HG03025 (cell line): ENCODE results near the gene ILRUN.
A peak's percentile ranks its signal among the peaks of the same experiment; 100 is the strongest.
"Not testable (repeated sequence)": the region's sequence is repeated elsewhere in the genome, so short reads cannot be mapped to it uniquely, and the experiment has no call there.

ENCODE experiments used
- ATAC-seq: cut with Tn5 transposase; IDR thresholded peaks from one replicate; pipeline ENCODE4 v1.9.1; 2021; ENCODE audit warnings: mild to moderate bottlenecking, moderate library complexity; ENCODE audit not compliant: unreplicated experiment, low FRiP score

The ILRUN gene

GRCh38 chr6:34697904-34698559 is 1.5 kb upstream of the ILRUN start:
- no peak for ATAC-seq

DNA sequence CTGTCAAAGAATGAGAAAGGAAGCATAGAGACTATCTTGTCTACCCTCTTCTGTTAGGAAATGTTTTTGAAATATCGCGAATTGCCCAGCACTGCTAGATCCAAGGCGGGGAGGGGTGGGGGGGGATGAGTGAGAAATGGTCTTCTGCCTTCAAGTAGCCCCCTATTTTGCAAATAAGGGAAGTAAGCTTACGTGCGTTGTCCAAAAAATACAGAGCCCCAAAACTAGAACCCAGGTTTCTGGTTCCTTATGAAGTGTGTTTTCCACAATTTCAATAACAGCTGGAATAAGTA is 923 bp upstream of the ILRUN start:
- no peak for ATAC-seq

GRCh38 chr6:34696189-34696738 is 303 bp downstream of the ILRUN start:
- peak; percentile 24 for ATAC-seq

GRCh38 chr6:34695729-34696188 is 808 bp downstream of the ILRUN start:
- ATAC-seq = no peak

- ATAC-seq = no peak
These were observed 4.3 kb downstream of the ILRUN start for GRCh38 chr6:34692280-34692679.

GRCh38 chr6:34689742-34690141 is 6.8 kb downstream of the ILRUN start:
- no peak for ATAC-seq

GRCh38 chr6:34688956-34689355 is 7.6 kb downstream of the ILRUN start:
- no peak for ATAC-seq

GRCh38 chr6:34684919-34685318 is 11.6 kb downstream of the ILRUN start:
- ATAC-seq = no peak

- no peak for ATAC-seq
These were observed 12.2 kb downstream of the ILRUN start for GRCh38 chr6:34684364-34684763.

DNA sequence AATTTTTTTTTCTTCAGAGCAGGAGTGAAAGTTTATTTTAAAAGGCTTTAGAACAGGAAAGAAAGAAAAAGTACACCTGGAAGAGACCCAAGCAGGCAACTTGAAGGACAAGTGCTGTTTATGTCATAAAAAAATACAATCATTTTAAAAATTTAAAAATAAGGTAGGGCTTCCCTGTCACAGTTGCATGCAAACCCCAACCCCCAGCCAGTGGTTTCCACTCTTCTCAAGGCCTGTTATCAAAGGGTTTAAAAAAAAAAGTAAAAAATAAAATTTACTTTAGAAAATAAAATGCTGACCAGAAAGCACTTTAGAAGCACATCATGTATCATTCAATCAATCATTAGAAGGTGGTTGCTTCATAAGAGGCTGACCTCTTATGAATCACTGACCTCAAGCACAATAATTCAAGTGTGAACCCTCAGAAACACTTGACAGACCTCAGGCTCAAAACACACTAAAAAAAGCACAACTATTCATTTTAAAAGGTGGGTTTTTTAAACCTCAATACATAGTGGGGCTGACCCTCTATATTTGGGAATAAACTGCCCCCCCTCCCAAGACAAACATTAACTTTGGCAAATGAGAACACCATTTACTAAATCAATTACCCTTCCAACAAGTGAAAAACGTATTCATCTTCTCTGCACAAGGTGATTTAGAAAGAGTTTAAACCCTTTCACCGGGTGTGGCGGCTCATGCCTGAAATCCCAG is 15.6 kb downstream of the ILRUN start:
- ATAC-seq = no peak

DNA sequence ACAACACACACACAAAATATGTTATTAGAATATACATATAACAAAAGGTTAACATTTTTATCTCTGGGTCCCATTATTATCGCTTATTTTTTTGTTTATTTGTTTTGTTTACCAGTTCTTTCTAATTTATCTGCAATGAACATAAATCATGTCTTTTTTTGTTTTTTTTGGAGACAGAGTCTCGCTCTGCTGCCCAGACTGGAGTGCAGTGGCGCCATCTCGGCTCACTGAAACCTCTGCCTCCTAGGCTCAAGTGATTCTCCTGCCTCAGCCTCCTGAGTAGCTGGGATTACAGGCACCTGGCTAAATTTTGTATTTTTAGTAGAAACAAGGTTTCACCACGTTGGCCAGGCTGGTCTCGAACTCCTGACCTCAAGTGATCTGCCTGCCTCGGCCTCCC is 16.3 kb downstream of the ILRUN start:
- not testable (repeated sequence) for ATAC-seq

DNA sequence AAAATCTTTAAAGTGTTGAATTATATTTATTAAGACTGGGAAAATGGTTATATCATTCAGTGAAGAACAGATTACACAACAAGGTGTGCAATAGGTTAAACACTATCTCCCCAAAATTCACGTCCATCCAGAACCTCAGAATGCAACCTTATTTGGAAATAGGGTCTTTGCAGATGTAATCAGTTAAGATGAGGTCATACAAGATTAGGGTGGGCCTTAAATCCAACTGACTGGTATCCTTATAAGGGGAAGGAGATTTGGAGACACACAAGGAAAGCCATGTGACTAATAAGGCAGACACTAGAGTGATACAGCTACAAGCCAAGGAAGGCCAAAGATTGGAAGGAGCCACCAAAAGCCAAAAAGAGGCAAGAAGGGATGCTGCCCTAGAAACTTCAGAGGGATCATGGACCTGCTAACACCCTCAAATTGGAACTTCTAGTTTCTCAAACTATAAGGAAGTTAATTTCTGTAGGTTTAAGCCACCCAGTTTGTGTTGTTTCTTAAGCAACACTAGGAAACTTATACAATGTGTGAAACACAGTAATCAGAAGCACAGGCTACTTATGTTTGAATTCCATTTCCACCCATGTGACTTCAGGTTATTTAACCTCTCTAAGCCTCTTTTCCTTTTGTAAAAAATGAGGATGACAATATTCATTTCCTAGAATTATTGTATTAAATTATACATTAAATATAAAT is 16.9 kb downstream of the ILRUN start:
- no peak for ATAC-seq

- ATAC-seq = no peak
These were observed 20.4 kb downstream of the ILRUN start for GRCh38 chr6:34676140-34676539.

DNA sequence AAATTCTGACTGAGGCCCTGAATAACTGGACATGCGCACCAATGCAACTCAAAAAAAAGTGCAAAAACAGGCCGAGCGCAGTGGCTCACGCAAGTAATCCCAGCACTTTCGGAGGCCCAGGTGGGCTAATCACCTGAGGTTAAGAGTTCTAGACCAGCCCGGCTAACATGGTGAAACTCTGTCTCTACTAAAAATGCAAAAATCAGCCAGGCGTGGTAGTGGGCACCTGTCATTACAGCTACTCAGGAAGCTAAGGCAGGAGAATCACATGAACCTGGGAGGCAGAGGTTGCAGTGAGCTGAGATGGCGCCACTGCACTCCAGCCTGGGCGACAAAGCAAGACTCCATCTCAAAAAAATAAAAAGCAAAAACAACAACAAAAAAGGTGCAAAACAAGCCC is 21.6 kb downstream of the ILRUN start:
- ATAC-seq = not testable (repeated sequence)

DNA sequence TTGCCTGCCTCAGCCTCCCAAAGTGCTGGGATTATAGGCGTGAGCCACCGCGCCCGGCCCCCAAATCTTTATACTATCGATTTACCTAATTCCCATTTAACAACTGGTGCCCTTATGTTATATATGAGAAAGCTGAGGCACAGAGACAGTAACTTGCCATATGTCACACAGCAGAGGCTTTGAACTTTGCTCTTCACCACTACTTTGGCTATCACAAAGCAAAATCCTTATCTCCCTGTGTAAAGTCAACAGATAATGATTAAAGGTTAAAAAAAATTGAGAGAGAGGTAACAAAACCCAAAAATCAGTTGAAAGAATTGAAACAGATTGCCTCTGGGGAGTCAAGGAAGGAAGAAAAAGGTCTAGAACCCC is 22.3 kb downstream of the ILRUN start:
- no peak for ATAC-seq

GRCh38 chr6:34673064-34673463 is 23.5 kb downstream of the ILRUN start:
- ATAC-seq = no peak

GRCh38 chr6:34672657-34673043 is 23.9 kb downstream of the ILRUN start:
- no peak for ATAC-seq

- no peak for ATAC-seq
These were observed 24.5 kb downstream of the ILRUN start for GRCh38 chr6:34671801-34672656.

DNA sequence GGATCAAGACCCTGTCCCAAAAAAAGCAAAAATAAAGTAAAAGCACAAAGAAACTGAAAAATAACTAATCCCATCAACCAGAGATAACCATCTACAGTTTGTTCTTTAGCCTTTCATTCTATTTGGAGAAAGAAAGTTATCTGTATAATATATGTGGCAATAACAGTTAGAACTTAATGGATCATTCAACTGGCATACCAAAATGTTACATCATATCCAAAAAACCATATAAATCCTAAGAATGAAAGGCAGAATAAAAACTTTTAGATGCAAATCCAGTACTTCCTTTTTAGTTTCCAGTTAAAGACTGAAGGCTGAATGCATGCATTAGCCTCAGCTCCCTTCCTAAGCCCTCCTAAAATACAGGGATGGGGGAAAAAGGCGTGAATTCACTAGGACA is 25.2 kb downstream of the ILRUN start:
- no peak for ATAC-seq

GRCh38 chr6:34668799-34669198 is 27.8 kb downstream of the ILRUN start:
- ATAC-seq = not testable (repeated sequence)
